ENCODE measurements around the gene FMN1. TPM values are rescaled to one million over a fixed set of nuclear protein-coding genes. Genes with fewer than 3 reads are reported as not detected.

The FMN1 gene
- total and polyA plus RNA-seq, 2 donors from 2014 or later, result 0.71 to 44.8 TPM

- TF ChIP-seq CTCF (IDR thresholded peaks at IDR 0.05; ENCODE audit: borderline replicate concordance, extremely low read depth, insufficient read depth), result peak; percentile 25
- no peak overlapping the region for H3K9ac ChIP-seq (ENCODE audit: low read length in 3 of 3)
- peaks cover 0 to 8% (median 5%) of the 10 kb centered on the region in 3 donors for H3K4me1 ChIP-seq (ENCODE audit: control insufficient read depth in 2 of 3, insufficient read depth in 2 of 3, low read depth in 1 of 3, low read length in 3 of 3)
- no peaks in the 10 kb centered on the region for H3K9me3 ChIP-seq (ENCODE audit: control insufficient read depth in 2 of 3, insufficient read depth in 1 of 3, low read length in 3 of 3)
- no peaks in the 10 kb centered on the region for H3K36me3 ChIP-seq (ENCODE audit: control insufficient read depth in 2 of 3, insufficient read depth in 3 of 3, low read length in 3 of 3)
- FAIRE-seq (no peak), DNase-seq (peak in 4 of 5 donors; percentile 36 to 76 (median 56))
- H3K4me3 ChIP-seq (ENCODE audit: low read length in 3 of 3), result no peak overlapping the region
- H3K27ac ChIP-seq (ENCODE audit: low read depth in 2 of 2, low read length in 2 of 2), result no peak overlapping the region
- H3K27me3 ChIP-seq (ENCODE audit: control insufficient read depth, insufficient read depth, low read length), result no peaks in the 10 kb centered on the region
- intact Hi-C loops (cut with DNase I), result no loop called here
Observed at GRCh38 chr15:32956006-32956405, 238.5 kb downstream of the FMN1 start.

- Histone ChIP-seq H3K9me3 (ENCODE audit: control insufficient read depth in 2 of 3, insufficient read depth in 1 of 3, low read length in 3 of 3) (peaks cover 0 to 2% (median 0%) of the 10 kb centered on the region in 3 donors), H3K4me1 (ENCODE audit: control insufficient read depth in 2 of 3, insufficient read depth in 2 of 3, low read depth in 1 of 3, low read length in 3 of 3) (peaks cover 0 to 8% (median 5%) of the 10 kb centered on the region in 3 donors), H3K9ac (ENCODE audit: low read length in 3 of 3) (no peak overlapping the region), H3K4me3 (ENCODE audit: low read length in 3 of 3) (no peak overlapping the region), H3K27ac (ENCODE audit: low read depth in 2 of 2, low read length in 2 of 2) (no peak overlapping the region), H3K36me3 (ENCODE audit: control insufficient read depth in 2 of 3, insufficient read depth in 3 of 3, low read length in 3 of 3) (no peaks in the 10 kb centered on the region), H3K27me3 (ENCODE audit: control insufficient read depth, insufficient read depth, low read length) (no peaks in the 10 kb centered on the region)
- FAIRE-seq (no peak), DNase-seq (peak in 3 of 5 donors; percentile 57 to 71 (median 64))
- no peak for TF ChIP-seq CTCF (IDR thresholded peaks at IDR 0.05; ENCODE audit: borderline replicate concordance, extremely low read depth, insufficient read depth)
- intact Hi-C loops (cut with DNase I), result no loop called here
Observed at GRCh38 chr15:32953533-32953910, 241.0 kb downstream of the FMN1 start.

DNA sequence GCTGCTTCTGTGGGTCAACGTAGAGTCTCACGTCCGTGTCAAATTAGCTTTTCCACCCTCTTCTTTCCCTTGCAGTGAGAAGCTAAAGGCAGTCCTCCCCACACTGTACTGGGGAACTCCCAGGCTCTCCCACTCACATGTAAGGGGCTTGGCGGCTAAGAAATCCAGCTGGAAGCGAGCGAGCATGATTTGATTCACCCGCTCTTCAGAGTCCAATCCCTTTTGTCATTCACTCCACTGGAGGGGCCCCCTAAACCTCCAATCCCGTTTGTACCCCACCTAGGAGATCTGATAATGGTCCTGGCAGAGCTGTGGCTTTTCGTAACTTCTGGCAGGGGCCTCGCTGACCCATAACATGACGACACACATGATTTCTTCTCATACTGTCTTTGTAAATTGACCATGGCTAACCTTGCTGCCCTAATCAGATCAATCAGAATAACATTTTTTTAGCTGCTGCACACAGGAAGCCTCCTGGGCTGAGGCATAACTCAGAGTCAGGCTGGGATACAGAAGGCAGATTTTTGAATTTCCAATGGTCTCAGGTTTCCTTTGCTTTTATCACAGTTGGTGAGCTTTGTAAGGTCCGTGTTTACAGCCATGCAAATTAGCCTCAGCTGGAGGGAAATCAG, 241.5 kb downstream of the FMN1 start:
- H3K4me3 ChIP-seq (ENCODE audit: low read length in 3 of 3), result peak overlapping the region in 1 of 3 donors; percentile 8
- no peak for TF ChIP-seq CTCF (IDR thresholded peaks at IDR 0.05; ENCODE audit: borderline replicate concordance, extremely low read depth, insufficient read depth)
- DNase-seq (peak in 4 of 5 donors; percentile 53 to 81 (median 68)), FAIRE-seq (no peak)
- H3K9ac ChIP-seq (ENCODE audit: low read length in 3 of 3), result no peak overlapping the region
- peaks cover 0 to 2% (median 0%) of the 10 kb centered on the region in 3 donors for H3K9me3 ChIP-seq (ENCODE audit: control insufficient read depth in 2 of 3, insufficient read depth in 1 of 3, low read length in 3 of 3)
- H3K4me1 ChIP-seq (ENCODE audit: control insufficient read depth in 2 of 3, insufficient read depth in 2 of 3, low read depth in 1 of 3, low read length in 3 of 3), result peaks cover 0 to 8% (median 5%) of the 10 kb centered on the region in 3 donors
- no peaks in the 10 kb centered on the region for H3K27me3 ChIP-seq (ENCODE audit: control insufficient read depth, insufficient read depth, low read length)
- H3K27ac ChIP-seq (ENCODE audit: low read depth in 2 of 2, low read length in 2 of 2), result no peak overlapping the region
- intact Hi-C loops (cut with DNase I), result no loop called here
- no peaks in the 10 kb centered on the region for H3K36me3 ChIP-seq (ENCODE audit: control insufficient read depth in 2 of 3, insufficient read depth in 3 of 3, low read length in 3 of 3)
